CD4-positive, CD25-positive, alpha-beta regulatory T cell (primary cell): ENCODE results near the gene TMEM30A. TPM values are rescaled to one million over a fixed set of nuclear protein-coding genes. Genes with fewer than 3 reads are reported as not detected.

Source experiments
- ATAC-seq, 2 donors: fragments of 150-1000 bp; cut with Tn5 transposase; one replicate each; pipeline ENCODE4 v1.10.0; 2021; ENCODE audit warnings: low read depth in 2 of 2, moderate number of reproducible peaks in 2 of 2, moderate library complexity in 1 of 2
- DNase-seq, 3 donors: peaks; one replicate each; pipeline versions ENCODE4 v3.0.0 to v3.0.0-alpha.2; 2012 to 2022; ENCODE audit warnings: mixed read lengths in 1 of 3
- H3K27ac ChIP-seq: one replicate; pipeline ENCODE4 v1.7.0; 2013; ENCODE audit warnings: mild to moderate bottlenecking, low read length; ENCODE audit not compliant: insufficient read depth, poor library complexity, severe bottlenecking
- H3K27me3 ChIP-seq: one replicate; pipeline ENCODE4 v1.7.0; 2013; ENCODE audit warnings: low read length; ENCODE audit not compliant: control insufficient read depth, insufficient read depth
- H3K36me3 ChIP-seq: one replicate; pipeline ENCODE4 v1.7.0; 2013; ENCODE audit warnings: mild to moderate bottlenecking, low read length, moderate library complexity; ENCODE audit not compliant: control insufficient read depth, insufficient read depth
- H3K4me1 ChIP-seq: 2 replicates; pipeline ENCODE4 v1.7.0; 2013; ENCODE audit warnings: mild to moderate bottlenecking, low read length; ENCODE audit not compliant: insufficient read depth, control insufficient read depth, poor library complexity, severe bottlenecking
- H3K4me3 ChIP-seq: one replicate; pipeline ENCODE4 v1.7.0; 2013; ENCODE audit warnings: low read depth, mild to moderate bottlenecking, low read length, moderate library complexity
- H3K9me3 ChIP-seq, 2 experiments: 1 replicate in 1 of 2; 2 replicates in 1 of 2; pipeline ENCODE4 v1.7.0; 2013; ENCODE audit warnings: low read length in 2 of 2, mild to moderate bottlenecking in 1 of 2, moderate library complexity in 1 of 2; ENCODE audit not compliant: control insufficient read depth in 2 of 2
- H3K27ac Mint-ChIP-seq, 3 donors: one replicate each; pipeline ENCODE4 v1.8.0; 2020 to 2022; ENCODE audit warnings: mild to moderate bottlenecking in 3 of 3, mixed read lengths in 3 of 3, moderate library complexity in 2 of 3
- H3K27me3 Mint-ChIP-seq: one replicate; pipeline ENCODE4 v1.8.0; 2022; ENCODE audit warnings: mild to moderate bottlenecking, mixed read lengths
- H3K36me3 Mint-ChIP-seq: one replicate; pipeline ENCODE4 v1.8.0; 2020; ENCODE audit warnings: mixed read lengths
- H3K4me1 Mint-ChIP-seq, 4 donors: one replicate each; pipeline ENCODE4 v1.8.0; 2020 to 2022; ENCODE audit warnings: mixed read lengths in 4 of 4, mild to moderate bottlenecking in 1 of 4
- H3K4me3 Mint-ChIP-seq, 4 donors: one replicate each; pipeline ENCODE4 v1.8.0; 2020 to 2022; ENCODE audit warnings: mild to moderate bottlenecking in 4 of 4, mixed read lengths in 4 of 4, moderate library complexity in 3 of 4
- H3K9me3 Mint-ChIP-seq, 7 donors: one replicate each; pipeline ENCODE4 v1.8.0; 2020 to 2022; ENCODE audit warnings: mixed read lengths in 7 of 7, mild to moderate bottlenecking in 3 of 7, moderate library complexity in 2 of 7
- polyA plus RNA-seq, 4 donors: library from polyadenylated mRNA; unstranded; fragments of 300-500 nt; fragmentation: Illumina TruSeq; gene quantifications; one replicate each; pipeline ENCODE4 v1.2.3, GENCODE V29; 2021
- total RNA-seq: library from RNA; stranded (reverse); gene quantifications from one replicate; pipeline ENCODE4 v1.2.3, GENCODE V29; 2022

The TMEM30A gene
- total and polyA plus RNA-seq, 5 donors from 2014 or later, result 32.5 to 45.5 (median 41.2) TPM

DNA sequence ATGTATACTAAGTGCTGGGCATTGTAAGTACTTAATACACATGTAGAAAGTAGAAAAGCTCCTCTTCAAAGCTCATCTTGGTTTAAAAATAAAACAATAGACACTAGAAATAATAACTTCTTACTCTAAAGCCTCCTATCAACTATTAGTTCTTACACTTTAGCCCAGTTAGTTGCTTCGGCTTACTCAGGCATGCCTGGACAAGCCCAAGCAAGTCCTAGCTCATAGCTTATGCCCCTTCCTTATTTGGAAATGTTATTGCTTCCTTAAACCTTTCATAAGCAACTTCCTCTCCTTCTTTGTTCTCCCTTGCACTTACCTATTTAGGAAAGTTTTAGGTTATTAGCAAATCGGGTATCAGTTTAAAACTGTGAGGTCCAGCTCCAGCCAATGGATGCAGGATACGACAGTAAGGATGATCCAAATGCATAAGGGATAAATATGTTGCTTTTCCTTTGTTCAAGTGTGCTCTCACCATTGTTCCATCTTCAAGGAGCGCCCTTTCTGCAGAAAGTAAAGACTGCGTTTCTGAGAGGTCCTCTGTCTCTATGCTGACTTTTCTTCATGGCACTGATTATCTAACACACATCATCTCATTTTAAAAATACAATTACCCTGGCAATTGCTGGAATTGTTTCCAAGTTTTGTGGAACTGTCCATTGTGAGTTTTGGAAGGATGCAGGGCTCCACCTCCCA, 12.3 kb downstream of the TMEM30A start:
- H3K36me3 Mint-ChIP-seq, result peaks cover 32% of the 10 kb centered on the region

DNA sequence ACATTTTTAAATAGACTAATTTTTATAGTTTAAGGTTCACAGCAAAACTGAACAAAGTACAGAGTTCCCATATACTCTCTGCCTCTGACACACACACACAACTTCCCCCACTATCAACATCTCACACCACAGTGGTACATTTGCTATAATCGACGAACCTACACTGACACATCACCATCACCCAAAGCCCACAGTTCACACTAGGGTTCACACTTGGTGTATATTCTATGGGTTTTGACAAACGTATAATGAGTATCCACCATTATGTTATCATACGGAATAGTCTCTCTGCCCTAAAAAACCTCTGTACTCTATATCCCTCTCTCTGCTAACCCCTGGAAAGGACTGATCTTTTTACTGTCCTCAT, 15.6 kb downstream of the TMEM30A start:
- Histone ChIP-seq H3K27me3 (no peaks in the 10 kb centered on the region), H3K36me3 (peaks cover 26% of the 10 kb centered on the region), H3K9me3 (no peaks in the 10 kb centered on the region), H3K27ac (no peak overlapping the region), H3K4me3 (no peak overlapping the region), H3K4me1 (no peaks in the 10 kb centered on the region)
- no peaks in the 10 kb centered on the region for H3K9me3 Mint-ChIP-seq
- no peak overlapping the region for H3K4me3 Mint-ChIP-seq
- no peak overlapping the region for H3K27ac Mint-ChIP-seq
- H3K36me3 Mint-ChIP-seq, result peaks cover 24% of the 10 kb centered on the region
- H3K4me1 Mint-ChIP-seq, result peaks cover 37 to 58% (median 49%) of the 10 kb centered on the region in 4 donors
- H3K27me3 Mint-ChIP-seq, result no peaks in the 10 kb centered on the region
- no peak for ATAC-seq
- DNase-seq, result no peak

More for the DNA sequence above, 12.3 kb downstream of the TMEM30A start:
- Mint-ChIP-seq H3K9me3 (no peaks in the 10 kb centered on the region), H3K4me1 (peaks cover 56 to 81% (median 67%) of the 10 kb centered on the region in 4 donors), H3K4me3 (no peak overlapping the region), H3K27me3 (no peaks in the 10 kb centered on the region), H3K27ac (peak overlapping the region in 2 of 3 donors; percentile 26 to 47)
- Histone ChIP-seq H3K9me3 (no peaks in the 10 kb centered on the region), H3K4me1 (no peaks in the 10 kb centered on the region), H3K36me3 (peaks cover 25% of the 10 kb centered on the region), H3K27me3 (no peaks in the 10 kb centered on the region), H3K27ac (no peak overlapping the region), H3K4me3 (no peak overlapping the region)
- DNase-seq (peak in 1 of 3 donors; percentile 49), ATAC-seq (no peak)

- no peak overlapping the region for H3K4me3 Mint-ChIP-seq
- H3K27ac Mint-ChIP-seq, result peak overlapping the region in 2 of 3 donors; percentile 3 to 82
- H3K27me3 Mint-ChIP-seq, result no peaks in the 10 kb centered on the region
These were observed 16.2 kb downstream of the TMEM30A start for GRCh38 chr6:75268121-75268987.

GRCh38 chr6:75267461-75267860, 17.1 kb downstream of the TMEM30A start:
- H3K27ac ChIP-seq, result no peak overlapping the region
- Mint-ChIP-seq H3K4me1 (peaks cover 39 to 55% (median 45%) of the 10 kb centered on the region in 4 donors), H3K27me3 (no peaks in the 10 kb centered on the region), H3K36me3 (peaks cover 17% of the 10 kb centered on the region), H3K27ac (no peak overlapping the region), H3K9me3 (no peaks in the 10 kb centered on the region), H3K4me3 (no peak overlapping the region)
- no peak for ATAC-seq
- no peak for DNase-seq
- no peaks in the 10 kb centered on the region for H3K27me3 ChIP-seq
- no peak overlapping the region for H3K4me3 ChIP-seq
- H3K4me1 ChIP-seq, result no peaks in the 10 kb centered on the region
- H3K36me3 ChIP-seq, result peaks cover 32% of the 10 kb centered on the region
- H3K9me3 ChIP-seq, result no peaks in the 10 kb centered on the region

More at GRCh38 chr6:75268121-75268987, 16.2 kb downstream of the TMEM30A start:
- Histone ChIP-seq H3K27me3 (no peaks in the 10 kb centered on the region), H3K36me3 (peaks cover 32% of the 10 kb centered on the region), H3K9me3 (no peaks in the 10 kb centered on the region), H3K4me3 (no peak overlapping the region), H3K4me1 (no peaks in the 10 kb centered on the region), H3K27ac (no peak overlapping the region)
- Mint-ChIP-seq H3K4me1 (peaks cover 34 to 54% (median 45%) of the 10 kb centered on the region in 4 donors), H3K36me3 (peaks cover 24% of the 10 kb centered on the region), H3K9me3 (no peaks in the 10 kb centered on the region)
- ATAC-seq, result no peak
- DNase-seq, result no peak

DNA sequence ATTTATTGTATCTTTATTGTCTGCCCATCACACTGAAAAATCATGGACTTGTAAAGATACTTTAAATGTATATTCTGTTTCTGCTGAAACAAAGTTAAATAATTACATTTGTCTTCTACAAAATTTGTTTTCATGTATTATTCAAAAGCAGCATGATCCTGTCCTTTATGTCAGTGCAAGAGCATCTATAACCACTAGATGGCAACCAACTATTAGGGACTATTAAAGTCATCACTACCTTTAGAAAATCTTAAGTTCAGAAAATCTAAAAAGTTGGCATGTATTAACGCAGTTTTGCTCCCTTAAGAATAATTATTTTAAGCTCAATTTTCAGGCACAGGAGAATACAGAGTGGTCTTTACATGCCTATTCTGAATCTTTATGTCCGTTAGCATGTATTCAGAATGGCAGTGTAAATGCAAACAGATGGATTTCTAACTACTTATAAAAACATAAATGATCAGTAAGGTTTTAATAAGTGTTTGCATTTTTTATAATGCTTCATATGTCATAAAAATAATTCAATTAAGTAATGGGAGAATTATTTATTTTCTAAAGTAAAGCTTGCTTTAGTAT, 17.8 kb downstream of the TMEM30A start:
- Mint-ChIP-seq H3K27ac (no peak overlapping the region), H3K27me3 (no peaks in the 10 kb centered on the region), H3K9me3 (no peaks in the 10 kb centered on the region), H3K36me3 (peaks cover 14% of the 10 kb centered on the region), H3K4me1 (peaks cover 35 to 48% (median 42%) of the 10 kb centered on the region in 4 donors), H3K4me3 (no peak overlapping the region)
- Histone ChIP-seq H3K4me1 (no peaks in the 10 kb centered on the region), H3K4me3 (no peak overlapping the region), H3K36me3 (peaks cover 29% of the 10 kb centered on the region), H3K27ac (no peak overlapping the region), H3K27me3 (no peaks in the 10 kb centered on the region), H3K9me3 (no peaks in the 10 kb centered on the region)
- DNase-seq (peak in 2 of 3 donors; percentile 54 to 65), ATAC-seq (peak; percentile 60 to 83)

DNA sequence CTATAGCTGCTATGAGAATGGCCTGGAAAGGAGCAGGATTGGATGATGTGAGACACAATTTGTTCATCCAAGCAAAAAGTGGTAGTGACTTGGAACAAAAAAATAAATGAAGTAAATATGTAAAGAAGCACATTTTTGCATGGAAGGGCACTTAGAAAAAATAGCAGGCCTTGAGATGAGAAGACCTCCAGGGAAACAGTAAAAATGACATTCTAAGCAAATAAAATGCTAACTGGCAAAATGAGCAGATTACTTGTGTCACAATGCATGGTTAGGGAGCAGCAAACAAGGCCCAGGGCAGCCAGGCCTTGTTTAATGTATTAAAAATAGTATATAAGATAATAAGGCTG, 21.2 kb downstream of the TMEM30A start:
- Mint-ChIP-seq H3K9me3 (no peaks in the 10 kb centered on the region), H3K36me3 (peaks cover 15% of the 10 kb centered on the region), H3K4me1 (peaks cover 15 to 30% (median 18%) of the 10 kb centered on the region in 4 donors), H3K27ac (peak overlapping the region in 1 of 3 donors; percentile 4), H3K4me3 (no peak overlapping the region), H3K27me3 (no peaks in the 10 kb centered on the region)
- Histone ChIP-seq H3K27me3 (no peaks in the 10 kb centered on the region), H3K9me3 (no peaks in the 10 kb centered on the region), H3K4me1 (no peaks in the 10 kb centered on the region), H3K36me3 (peaks cover 49% of the 10 kb centered on the region), H3K4me3 (no peak overlapping the region), H3K27ac (no peak overlapping the region)
- no peak for ATAC-seq
- no peak for DNase-seq

DNA sequence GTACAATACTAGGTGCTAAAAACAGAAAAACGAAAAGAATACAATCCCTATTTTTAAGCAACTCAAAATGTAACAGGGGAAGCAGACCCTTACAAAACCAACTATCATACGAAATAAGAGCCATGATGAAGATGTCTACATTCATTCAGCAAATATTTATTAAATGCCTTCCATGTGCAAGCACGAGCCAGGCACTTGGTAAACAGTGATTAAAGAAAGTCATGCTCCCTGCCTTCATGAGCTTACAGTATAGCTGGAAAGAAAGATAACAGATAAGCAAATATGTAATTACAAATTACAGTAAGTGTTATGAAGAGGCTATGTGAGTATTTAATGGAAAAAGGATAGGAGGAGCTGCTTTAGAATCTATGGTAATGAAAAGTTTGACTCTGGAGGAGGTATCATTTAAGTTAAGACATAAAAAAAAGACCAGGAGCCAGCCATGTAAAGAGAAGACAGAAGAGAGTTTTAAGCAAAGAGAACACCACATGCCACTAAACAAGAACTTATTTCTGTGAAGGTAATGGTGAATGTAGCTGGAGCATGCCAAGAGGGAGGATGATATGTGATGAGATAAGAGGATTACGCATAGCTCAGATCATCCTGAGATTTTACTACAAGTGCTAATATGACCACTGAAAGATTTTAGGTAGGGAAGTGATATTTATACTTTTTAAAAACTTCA, 21.7 kb downstream of the TMEM30A start:
- Mint-ChIP-seq H3K4me1 (peaks cover 11 to 26% (median 15%) of the 10 kb centered on the region in 4 donors), H3K27me3 (no peaks in the 10 kb centered on the region), H3K4me3 (no peak overlapping the region), H3K9me3 (no peaks in the 10 kb centered on the region), H3K36me3 (peaks cover 16% of the 10 kb centered on the region), H3K27ac (peak overlapping the region in 2 of 3 donors; percentile 4 to 30)
- Histone ChIP-seq H3K27ac (no peak overlapping the region), H3K4me1 (no peaks in the 10 kb centered on the region), H3K4me3 (no peak overlapping the region), H3K27me3 (no peaks in the 10 kb centered on the region), H3K9me3 (no peaks in the 10 kb centered on the region), H3K36me3 (peaks cover 52% of the 10 kb centered on the region)
- ATAC-seq, result no peak
- DNase-seq, result no peak
